Endometrial microvascular endothelial cells (primary cell): Measurements from ENCODE around the gene AHSA1. TPM values are rescaled to one million over a fixed set of nuclear protein-coding genes. Genes with fewer than 3 reads are reported as not detected.

Experiments
- in situ Hi-C: cut with HindIII; loops from 2 replicates; pipeline ENCODE4 v1.10.0; 2017; ENCODE audit warnings: low sequenced_read_pairs, low pct_unique_long_range_greater_than_20kb; ENCODE audit errors: inconsistent ontology term
- total RNA-seq: library from RNA; depleted of rRNA; stranded (reverse); fragments of >200 nt; gene quantifications from one replicate; pipeline ENCODE4 v1.2.3, GENCODE V29; 2015; ENCODE audit errors: inconsistent ontology term

The AHSA1 gene
- total RNA-seq, 1 donor from 2014 or later, result 289 TPM

GRCh38 chr14:77502109-77502782 is 44.4 kb downstream of the AHSA1 start:
- in situ Hi-C loops, result no loop called here

GRCh38 chr14:77503138-77503537 is 45.2 kb downstream of the AHSA1 start:
- in situ Hi-C loops, result no loop called here

- in situ Hi-C loops, result no loop called here
Measured at GRCh38 chr14:77505031-77505430, 47.1 kb downstream of the AHSA1 start.

DNA sequence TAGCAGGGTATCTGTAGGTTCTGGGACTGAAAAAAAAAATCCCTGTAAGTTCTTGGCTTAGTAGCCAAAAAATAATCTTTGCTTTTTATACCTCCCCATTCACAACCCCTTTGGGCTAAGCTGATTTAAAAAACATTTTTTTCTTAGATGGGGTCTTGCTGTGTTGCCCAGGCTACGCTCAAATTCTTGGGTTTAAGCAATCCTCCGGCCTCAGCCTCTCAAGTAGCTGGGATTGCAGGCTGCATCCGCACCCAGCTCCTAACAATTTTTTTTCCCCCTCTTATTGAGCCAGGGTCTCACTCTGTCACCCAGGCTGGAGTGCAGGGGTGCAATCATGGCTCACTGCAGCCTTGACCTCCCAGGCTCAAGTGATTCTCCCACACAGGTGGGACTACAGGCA is 49.9 kb downstream of the AHSA1 start:
- in situ Hi-C loops, result no loop called here

DNA sequence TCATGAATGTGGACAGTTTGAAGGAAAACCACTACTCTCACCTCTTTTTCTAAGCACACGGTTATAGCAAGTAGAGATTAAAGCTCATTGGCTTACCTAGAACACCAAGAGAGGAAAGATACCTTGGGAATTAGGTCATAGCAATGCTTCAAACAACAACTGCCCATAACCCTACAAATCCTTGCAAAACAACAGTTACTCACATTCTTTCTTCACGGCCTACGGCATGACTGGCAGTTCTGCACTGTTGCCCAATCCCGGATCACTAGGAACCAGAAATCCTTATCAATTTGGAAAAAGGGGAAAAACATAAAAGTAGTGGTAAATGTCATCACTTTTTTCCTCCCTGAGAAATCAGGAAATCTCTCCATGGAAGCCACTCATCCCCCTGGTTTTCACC is 50.4 kb downstream of the AHSA1 start:
- in situ Hi-C loops, result no loop called here

DNA sequence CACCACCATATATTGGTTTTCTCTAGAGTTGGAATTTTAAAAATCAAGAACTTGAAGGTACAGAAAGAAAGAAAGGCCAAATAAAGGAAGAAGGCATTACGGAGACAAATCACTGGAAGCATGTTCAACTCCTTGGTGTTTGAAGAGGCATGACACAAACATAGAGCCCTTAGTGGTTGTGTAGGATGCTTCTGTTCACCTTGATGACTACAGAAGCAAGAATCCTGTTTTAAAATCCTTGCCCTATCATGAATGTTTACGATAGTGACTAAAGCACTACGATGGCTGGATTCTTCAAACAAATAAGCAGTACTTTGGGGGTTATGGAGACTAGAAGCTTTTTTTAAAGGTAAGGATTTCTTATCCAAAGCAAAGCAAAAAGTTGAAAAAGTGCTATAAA is 51.0 kb downstream of the AHSA1 start:
- in situ Hi-C loops, result no loop called here

DNA sequence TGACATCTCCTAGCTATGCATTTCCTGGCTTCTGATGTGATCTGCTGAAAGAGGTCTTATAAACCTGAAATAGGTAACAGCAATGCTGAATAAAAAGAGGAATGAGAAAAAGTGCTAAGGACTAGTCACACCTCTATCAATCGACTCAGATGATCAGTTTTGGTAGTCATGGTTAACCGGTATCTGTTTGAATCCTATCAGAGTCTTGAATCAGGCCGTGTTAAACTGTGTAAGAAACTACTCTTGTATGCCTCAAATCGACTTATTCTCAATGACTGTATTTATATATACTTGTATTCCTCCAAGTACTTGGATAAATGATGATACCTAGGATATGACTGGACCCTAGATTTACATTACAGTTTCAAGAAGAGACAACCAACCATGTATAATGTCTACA is 51.5 kb downstream of the AHSA1 start:
- in situ Hi-C loops, result no loop called here

DNA sequence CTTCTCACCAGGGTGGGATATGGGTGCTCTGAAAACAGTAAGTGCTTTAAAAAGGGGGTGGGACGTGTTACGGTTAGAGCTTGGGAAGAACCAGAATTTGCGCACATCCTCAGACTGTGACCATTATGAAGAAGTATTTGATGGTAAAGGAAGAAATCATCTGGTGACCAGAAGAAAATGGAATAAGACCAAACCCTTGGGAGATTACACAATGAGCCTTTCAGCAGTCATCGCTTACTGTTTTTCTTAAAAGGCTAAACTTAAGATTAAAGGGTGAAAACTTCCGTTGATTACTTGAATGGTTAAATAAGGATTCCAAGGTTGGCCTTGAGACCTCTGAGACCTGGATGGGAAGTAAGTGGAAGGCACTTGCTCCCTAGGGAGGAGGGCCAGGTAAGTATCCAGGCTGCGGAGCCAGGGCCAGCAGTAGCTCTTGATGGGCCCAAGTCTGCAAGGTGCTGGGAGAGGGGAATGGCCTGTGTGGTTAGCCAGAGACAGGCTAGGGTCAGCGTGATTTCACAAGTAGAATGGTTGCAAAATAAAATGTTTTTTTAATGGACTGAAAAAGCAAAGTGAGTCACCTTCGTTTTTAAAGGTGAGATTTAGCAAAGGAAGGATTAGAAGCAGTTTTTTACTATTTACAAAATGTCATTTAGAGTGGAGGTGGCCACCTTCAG is 53.7 kb downstream of the AHSA1 start:
- in situ Hi-C loops, result no loop called here

- in situ Hi-C loops, result no loop called here
Measured at GRCh38 chr14:77516126-77516525, 58.2 kb downstream of the AHSA1 start.

Other genes with a start within 250 kb of the AHSA1 start
- gene NGB, start 186.9 kb upstream of the AHSA1 start, total RNA-seq, result not detected
- 16.4 TPM for gene POMT2, start 137.2 kb upstream of the AHSA1 start, total RNA-seq
- gene GSTZ1, start 137.1 kb upstream of the AHSA1 start, total RNA-seq, result 20.1 TPM
- 12.2 TPM for gene TMED8, start 81.0 kb upstream of the AHSA1 start, total RNA-seq
- 0.65 TPM for gene SAMD15, start 80.7 kb upstream of the AHSA1 start, total RNA-seq
- not detected for gene NOXRED1, start 34.6 kb upstream of the AHSA1 start, total RNA-seq
- 24.0 TPM for gene VIPAS39, start 492 bp upstream of the AHSA1 start, total RNA-seq
- not detected for gene ISM2, start 40.7 kb downstream of the AHSA1 start, total RNA-seq
- gene SPTLC2, start 158.5 kb downstream of the AHSA1 start, total RNA-seq, result 43.7 TPM
- gene ALKBH1, start 249.9 kb downstream of the AHSA1 start, total RNA-seq, result 19.2 TPM